NCI-H82 (cell line): ENCODE data around the gene RPS19BP1.

Experiments
- DNase-seq: peaks from one replicate; lab custom pipeline; 2025; lab: John Stamatoyannopoulos, UW

RPS19BP1 gene

DNA sequence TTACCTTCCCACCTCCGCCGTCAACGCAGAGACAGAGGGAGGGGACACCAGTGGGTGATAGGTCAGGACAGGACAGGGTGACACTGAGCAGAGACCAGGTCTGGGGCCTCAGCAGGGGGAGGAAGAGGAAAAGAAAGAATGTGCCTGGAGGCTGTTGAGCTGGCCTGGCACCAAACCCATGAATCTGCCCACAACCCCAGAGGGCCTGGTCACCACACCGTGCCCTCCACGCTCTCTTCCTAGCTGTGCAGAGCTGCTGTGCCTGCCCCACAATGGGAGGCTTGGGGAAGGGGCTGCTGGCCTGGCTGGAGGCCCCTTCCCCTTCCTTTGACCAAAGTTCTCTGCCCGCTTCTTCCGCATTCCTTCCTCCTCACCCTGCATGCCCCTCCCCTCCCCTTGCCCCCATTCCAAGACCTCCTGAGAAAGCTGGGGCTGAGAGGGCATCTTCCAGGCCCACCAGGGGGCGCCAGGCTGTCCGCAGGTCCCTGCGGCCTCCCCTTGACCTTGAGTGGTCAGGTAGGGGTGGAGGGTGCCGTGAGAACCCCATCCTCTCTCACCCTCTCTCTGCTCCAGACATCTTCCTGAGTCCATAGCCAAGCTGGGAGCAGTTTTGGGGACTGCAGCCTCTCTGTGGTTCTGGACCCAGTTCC, 27.0 kb upstream of the RPS19BP1 start:
- peak; percentile 14 for DNase-seq

DNA sequence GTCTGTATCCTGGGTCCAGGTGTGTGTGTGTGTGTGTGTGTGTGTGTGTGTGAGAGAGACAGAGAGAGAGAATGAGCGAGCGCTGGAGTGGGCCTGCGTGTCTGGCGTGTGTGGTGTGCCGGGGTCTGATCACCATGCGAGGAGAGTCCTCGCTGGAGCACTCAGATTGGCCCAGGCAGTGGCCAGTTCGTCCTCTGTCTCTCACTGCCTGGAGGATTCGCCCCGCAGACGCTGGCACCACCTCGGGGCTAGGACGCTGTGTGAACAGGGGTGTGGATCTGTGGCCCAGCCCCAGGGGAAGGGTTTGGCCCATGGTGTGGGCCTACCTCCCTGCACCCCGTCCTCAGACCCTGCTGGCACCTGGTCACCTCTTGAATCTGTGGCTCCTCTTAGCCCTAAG, 26.4 kb upstream of the RPS19BP1 start:
- no peak for DNase-seq

GRCh38 chr22:39558254-39558727, 25.7 kb upstream of the RPS19BP1 start:
- DNase-seq, result no peak

DNA sequence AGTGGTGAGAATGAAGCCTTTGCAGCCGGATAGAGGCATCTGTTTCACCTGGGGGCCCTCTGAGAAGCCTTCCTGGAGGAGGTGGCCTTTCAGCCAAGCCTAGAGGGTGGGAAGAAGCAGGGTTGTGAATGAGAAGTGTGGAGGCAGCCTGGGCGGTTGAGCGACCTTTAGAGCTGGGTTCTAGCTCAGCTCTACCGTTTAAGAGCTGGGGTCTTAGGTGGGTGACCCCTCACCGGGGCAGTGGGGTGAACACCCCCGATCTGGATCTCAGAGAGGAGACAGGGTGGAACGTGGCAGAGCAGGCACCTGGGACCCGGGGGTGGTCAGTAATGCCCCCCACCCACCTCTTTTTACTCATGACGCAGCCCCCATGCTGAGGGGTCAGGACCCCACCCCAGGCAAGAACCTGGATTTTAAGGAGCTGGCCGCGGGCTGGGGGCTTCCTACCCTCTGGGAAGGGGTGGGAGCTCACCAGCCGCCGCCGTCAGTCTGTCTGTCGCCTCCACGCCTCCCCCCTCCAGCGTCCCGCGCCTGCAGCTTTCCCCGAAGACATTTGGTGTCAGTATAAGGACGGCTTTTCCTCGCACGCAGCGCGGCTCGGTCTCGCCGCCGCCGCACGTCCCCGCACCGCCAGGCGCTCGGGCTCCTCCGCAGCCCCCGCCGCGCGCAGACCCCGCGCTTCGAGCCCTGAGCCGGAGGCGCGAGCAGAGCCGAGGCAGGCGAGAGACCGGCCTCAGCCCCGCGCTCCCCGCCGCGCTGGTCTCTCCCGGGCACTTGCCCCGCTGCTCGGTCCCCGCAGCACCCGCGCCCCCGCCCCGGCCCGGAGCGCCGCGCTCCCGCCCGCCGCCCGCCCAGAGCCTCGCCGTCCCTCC, 24.7 kb upstream of the RPS19BP1 start:
- DNase-seq, result peak; percentile 53

DNA sequence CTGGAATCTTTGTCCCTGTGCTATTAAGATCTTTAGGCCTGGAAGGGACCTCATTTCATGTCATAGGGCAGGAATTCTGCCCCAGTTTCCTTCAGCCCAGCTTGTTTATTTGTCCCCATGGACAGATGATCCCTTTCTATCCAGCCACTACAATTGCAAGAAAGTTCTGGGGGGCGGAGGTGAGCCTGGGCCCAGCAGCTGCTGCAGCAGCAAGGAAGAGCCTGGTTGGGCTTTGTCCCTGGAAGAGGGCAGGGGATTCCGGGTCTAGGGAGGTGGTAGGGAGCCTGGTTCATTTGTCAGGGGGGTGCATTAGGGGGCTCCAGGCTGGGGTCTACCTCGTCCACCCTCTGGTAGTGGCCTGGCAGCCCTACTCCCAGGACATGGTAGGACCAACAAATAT, 21.6 kb upstream of the RPS19BP1 start:
- DNase-seq, result no peak

- DNase-seq, result no peak
Observed at GRCh38 chr22:39553429-39553828, 20.9 kb upstream of the RPS19BP1 start.

- DNase-seq, result no peak
Observed at GRCh38 chr22:39547587-39547947, 15.0 kb upstream of the RPS19BP1 start.

- DNase-seq, result no peak
Observed at GRCh38 chr22:39546889-39547586, 14.5 kb upstream of the RPS19BP1 start.

DNA sequence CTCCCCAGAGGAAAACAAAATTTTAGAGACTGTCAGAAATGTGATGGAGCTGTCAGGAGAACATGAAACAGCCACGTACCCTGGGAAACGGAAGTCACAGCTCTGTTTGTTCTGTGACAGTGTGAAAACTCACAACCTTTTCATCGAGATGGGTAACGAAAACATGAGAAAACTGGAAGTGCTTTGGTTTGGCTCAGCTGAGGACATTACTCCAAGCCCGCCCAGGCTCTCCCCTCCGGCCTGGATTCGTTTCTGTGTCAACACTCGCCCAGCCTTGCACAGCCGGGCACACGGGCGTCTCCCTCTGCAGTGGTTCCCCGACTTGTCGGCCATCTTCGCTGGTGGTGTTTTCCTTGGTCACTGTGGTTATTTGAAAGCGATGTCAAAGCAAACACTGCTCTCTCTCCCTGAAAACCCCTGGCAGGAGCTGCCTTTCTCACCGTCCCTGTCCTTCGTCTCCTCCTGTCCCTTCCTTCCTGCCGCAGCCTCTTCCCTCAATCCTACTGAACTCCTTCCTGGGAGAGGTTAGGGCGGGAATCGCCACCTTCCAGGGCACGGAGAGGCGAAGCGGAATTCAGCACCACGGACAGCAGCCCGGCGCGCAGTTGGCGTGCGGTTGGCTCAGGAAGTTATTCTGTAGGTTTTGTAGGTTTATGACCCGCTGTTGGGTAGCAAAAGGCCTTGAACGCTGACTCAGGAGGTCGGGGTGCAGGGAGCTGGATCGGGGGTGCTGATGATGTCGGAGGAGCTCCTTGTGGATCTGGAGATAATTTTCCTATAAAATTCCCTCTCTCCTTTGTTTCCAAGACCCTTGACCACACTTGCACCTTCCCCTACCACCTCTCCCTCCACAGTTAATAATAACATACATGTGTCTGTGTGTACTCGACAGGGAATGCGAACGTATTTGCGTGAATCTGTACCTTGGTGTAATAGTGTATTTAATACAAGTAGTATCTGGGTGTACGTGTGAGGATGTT, 13.1 kb upstream of the RPS19BP1 start:
- DNase-seq, result no peak

DNA sequence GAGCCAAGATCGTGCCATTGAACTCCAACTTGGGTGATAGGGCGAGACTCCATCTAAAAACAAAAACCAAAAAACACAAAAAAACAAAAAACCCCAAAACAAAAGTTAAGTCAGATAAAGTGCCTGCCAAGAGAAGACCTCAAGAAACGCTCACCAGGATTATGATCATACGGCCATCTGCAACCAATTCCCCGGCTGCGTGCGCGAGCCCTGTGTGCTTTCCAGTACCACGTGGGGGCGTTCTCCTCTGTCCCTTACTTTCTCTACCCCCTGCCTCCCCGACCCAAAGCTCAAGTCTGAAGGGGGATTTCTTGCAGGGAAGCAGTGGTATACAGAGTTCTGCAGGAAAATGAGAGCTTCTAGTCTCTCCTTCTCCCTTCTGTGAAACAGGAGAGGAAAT, 10.5 kb upstream of the RPS19BP1 start:
- DNase-seq, result peak; percentile 88

GRCh38 chr22:39537975-39538374, 5.4 kb upstream of the RPS19BP1 start:
- DNase-seq, result no peak

GRCh38 chr22:39536711-39537110, 4.2 kb upstream of the RPS19BP1 start:
- DNase-seq, result no peak

GRCh38 chr22:39535831-39536449, 3.4 kb upstream of the RPS19BP1 start:
- DNase-seq, result no peak

GRCh38 chr22:39535357-39535725, 2.8 kb upstream of the RPS19BP1 start:
- DNase-seq, result peak; percentile 27

DNA sequence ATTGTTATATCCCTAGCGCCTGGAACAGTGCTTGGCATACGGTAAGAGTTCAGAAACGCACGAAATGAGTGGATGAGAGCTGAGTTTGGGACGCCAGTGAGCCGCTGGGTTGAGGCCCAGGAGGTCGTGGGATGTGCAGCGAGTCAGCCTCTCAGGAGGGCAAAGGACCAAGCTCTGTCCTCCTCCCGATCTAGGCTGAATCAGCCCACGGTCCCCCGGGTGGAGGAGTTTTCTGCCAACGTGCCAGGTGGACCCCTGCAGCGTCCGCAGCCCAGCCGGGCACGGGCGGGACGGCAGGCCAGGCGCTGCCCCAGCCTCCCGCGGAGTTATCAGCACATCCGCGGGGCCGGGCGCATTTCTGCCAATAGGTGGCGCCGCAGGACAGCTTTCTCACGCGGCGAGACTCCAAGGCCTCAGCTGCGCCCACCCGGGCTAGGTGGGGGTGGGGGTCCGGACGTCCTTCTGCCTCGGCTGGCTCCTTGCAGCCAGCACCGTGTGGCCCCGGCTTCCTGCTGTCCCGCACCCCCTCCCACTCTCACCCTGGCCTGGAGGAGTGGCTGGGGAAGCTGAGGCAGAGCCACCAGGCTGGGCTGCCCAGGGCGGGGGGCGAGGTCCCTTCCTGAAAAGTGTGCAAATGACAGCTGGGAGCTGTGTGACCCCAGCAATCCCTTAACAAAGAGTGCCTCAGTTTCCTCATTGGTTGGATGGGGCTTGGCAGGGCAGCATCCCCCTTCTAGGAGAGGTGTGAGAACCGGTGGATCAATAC, 2.2 kb upstream of the RPS19BP1 start:
- peak; percentile 86 for DNase-seq

- no peak for DNase-seq
Observed at GRCh38 chr22:39534092-39534506, 1.6 kb upstream of the RPS19BP1 start.

DNA sequence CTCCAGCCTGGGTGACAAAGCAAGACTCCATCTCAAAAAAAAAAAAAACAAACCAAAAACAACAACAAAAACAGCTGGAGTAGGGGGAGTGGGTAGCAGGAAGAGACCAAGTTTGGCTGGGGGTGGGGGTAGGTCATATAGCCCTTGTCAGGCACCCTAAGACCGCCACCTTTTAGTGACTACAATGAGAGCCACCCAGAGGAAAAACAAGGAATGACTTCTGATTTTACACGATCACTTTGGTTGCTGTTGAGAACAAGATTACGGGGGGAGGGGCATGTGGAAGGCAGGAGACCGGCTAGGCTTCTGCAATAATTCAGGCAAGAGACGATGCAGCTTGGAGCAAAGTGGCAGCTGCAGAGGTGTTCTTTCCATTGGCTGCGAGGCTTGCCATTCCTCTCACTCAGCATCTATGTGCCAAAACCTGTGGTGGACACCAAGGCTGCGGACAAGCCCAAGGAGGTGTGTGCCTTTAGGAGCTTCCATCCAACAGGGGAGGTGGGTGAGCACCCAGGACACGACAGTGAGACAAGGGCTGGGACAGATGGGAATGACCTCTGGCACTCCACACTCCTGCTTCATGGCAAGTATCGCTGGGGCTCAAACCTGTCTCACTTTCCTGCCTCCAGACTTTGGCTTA, 1.7 kb downstream of the RPS19BP1 start:
- DNase-seq, result peak; percentile 82

- DNase-seq, result no peak
Observed at GRCh38 chr22:39530116-39530515, 2.4 kb downstream of the RPS19BP1 start.

DNA sequence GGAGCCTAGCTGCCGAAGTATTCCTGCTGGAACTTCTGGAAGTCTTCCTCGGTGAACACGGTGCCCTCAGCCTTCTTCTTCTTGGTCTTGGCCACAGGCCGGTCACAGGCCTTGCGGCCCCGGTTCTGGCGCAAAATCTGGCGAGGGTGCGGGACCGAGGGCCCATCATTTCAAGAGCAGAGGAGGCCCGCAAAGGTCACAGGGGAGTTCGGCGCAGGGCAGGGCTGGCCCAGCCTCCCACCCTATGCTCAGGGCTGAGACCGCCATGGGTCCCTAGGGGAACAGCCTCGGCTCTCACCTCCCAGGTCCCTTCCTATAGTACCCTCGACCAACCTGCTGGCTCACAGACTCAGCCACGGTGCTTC, 3.1 kb downstream of the RPS19BP1 start:
- no peak for DNase-seq
